GM06990 (cell line): ENCODE measurements around the gene PHAF1.

Experiments
- DNase-seq: peaks from one replicate; pipeline ENCODE4 v3.0.0-alpha.2; 2011; ENCODE audit not compliant: insufficient read length; ENCODE audit errors: extremely low read depth
- H3K27me3 ChIP-seq: replicated peaks from 2 replicates; pipeline ENCODE4 v1.6.0; 2011; ENCODE audit warnings: low read length; ENCODE audit not compliant: control insufficient read depth, insufficient read depth
- H3K36me3 ChIP-seq: 2 replicates; pipeline ENCODE4 v1.5.1; 2011; ENCODE audit warnings: low read length; ENCODE audit not compliant: control insufficient read depth, insufficient read depth
- H3K4me3 ChIP-seq: replicated peaks from 2 replicates; pipeline ENCODE4 v1.5.1; 2011; ENCODE audit warnings: low read depth, mild to moderate bottlenecking, control low read depth, low read length
- CTCF ChIP-seq: IDR thresholded peaks from 2 replicates; pipeline ENCODE4 v1.5.1; 2011; ENCODE audit warnings: low read length, control low read depth, mild to moderate bottlenecking, inconsistent platforms; ENCODE audit not compliant: insufficient read depth, poor library complexity, severe bottlenecking

The PHAF1 gene

GRCh38 chr16:67141391-67141790 lies 31.6 kb downstream of the PHAF1 start:
- no peak for TF ChIP-seq CTCF
- H3K4me3 ChIP-seq = no peak overlapping the region
- H3K27me3 ChIP-seq = no peaks in the 10 kb centered on the region
- H3K36me3 ChIP-seq = peaks cover 29% of the 10 kb centered on the region
- no peak for DNase-seq

DNA sequence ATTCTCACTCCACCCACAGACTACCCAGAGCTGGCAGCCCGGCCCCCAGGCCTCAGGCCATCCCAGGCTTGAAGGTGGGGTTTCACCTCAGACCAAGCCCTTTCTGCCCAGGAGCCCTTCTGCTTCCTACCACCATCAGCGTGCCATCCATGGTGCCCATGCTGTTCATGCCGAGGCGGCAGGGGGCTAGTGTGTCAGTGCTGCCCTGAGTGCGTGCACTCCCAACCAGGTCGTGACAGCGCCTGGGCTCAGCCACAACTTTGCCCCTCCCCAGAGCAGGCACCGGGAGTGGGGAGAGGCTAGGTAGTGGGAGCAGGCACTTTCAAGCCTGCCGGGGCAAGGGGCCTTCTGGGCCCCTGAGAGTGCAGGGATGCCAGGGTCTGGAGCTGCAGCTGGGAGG lies 32.6 kb downstream of the PHAF1 start:
- peaks cover 35% of the 10 kb centered on the region for H3K36me3 ChIP-seq
- no peak for TF ChIP-seq CTCF
- no peak overlapping the region for H3K4me3 ChIP-seq
- no peaks in the 10 kb centered on the region for H3K27me3 ChIP-seq
- DNase-seq = no peak

- DNase-seq = no peak
- Histone ChIP-seq H3K4me3 (no peak overlapping the region), H3K27me3 (no peaks in the 10 kb centered on the region), H3K36me3 (peaks cover 39% of the 10 kb centered on the region)
- TF ChIP-seq CTCF = no peak
Observed at GRCh38 chr16:67144943-67145342, 35.2 kb downstream of the PHAF1 start.

- Histone ChIP-seq H3K36me3 (peaks cover 39% of the 10 kb centered on the region), H3K4me3 (no peak overlapping the region)
Observed at GRCh38 chr16:67145746-67146145, 36.0 kb downstream of the PHAF1 start.

GRCh38 chr16:67146523-67147357 lies 37.0 kb downstream of the PHAF1 start:
- no peaks in the 10 kb centered on the region for H3K27me3 ChIP-seq
- no peak for TF ChIP-seq CTCF
- DNase-seq = no peak
- H3K4me3 ChIP-seq = no peak overlapping the region
- H3K36me3 ChIP-seq = peaks cover 37% of the 10 kb centered on the region

More at GRCh38 chr16:67145746-67146145, 36.0 kb downstream of the PHAF1 start:
- no peak for DNase-seq
- H3K27me3 ChIP-seq = no peaks in the 10 kb centered on the region
- no peak for TF ChIP-seq CTCF
